ENCODE results near the gene GUCY2D.

DNA sequence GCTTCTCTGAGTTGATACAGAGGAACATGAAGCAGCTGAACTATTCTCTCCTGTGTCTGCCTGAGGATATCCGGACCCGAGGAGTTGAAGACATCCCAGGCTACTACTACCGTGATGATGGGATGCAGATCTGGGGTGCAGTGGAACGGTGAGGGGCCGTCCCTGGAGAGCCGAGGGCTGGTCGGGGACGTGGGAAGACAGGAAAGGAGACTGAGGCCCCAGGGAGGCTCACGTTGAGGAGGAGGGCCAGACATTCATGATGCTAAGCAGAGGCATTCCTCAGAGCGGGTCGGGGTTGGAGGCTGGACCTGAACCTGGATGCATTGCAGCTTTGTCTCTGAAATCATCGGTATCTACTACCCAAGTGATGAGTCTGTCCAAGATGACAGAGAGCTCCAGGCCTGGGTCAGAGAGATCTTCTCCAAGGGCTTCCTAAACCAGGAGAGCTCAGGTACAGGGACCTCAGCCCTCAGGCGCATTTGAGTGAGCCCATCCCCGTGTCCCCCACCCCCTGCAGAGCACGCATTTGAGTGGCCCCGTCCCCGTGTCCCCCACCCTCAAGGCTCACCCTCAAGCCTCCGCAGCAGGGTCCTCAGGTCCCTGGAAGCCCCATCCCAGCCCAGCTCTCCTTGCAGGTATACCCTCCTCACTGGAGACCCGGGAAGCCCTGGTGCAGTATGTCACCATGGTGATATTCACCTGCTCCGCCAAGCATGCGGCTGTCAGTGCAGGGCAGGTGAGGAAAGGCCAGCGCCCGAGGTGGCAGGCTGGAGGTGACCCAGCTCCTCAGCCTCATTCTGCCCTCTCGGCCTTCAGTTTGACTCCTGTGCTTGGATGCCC, 44.7 kb downstream of the GUCY2D start:
- TF ChIP-seq, protein P1, sequence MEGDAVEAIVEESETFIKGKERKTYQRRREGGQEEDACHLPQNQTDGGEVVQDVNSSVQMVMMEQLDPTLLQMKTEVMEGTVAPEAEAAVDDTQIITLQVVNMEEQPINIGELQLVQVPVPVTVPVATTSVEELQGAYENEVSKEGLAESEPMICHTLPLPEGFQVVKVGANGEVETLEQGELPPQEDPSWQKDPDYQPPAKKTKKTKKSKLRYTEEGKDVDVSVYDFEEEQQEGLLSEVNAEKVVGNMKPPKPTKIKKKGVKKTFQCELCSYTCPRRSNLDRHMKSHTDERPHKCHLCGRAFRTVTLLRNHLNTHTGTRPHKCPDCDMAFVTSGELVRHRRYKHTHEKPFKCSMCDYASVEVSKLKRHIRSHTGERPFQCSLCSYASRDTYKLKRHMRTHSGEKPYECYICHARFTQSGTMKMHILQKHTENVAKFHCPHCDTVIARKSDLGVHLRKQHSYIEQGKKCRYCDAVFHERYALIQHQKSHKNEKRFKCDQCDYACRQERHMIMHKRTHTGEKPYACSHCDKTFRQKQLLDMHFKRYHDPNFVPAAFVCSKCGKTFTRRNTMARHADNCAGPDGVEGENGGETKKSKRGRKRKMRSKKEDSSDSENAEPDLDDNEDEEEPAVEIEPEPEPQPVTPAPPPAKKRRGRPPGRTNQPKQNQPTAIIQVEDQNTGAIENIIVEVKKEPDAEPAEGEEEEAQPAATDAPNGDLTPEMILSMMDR (IDR thresholded peaks at IDR 0.05) = no peak
- TF ChIP-seq POLR2AphosphoS5 (IDR thresholded peaks at IDR 0.05) = no peak

Data from sigmoid colon (tissue), 4 donors.